D721Med (cell line): ENCODE data around the gene GLRA3.
A peak's percentile ranks its signal among the peaks of the same experiment; 100 is the strongest.

ENCODE experiments used
- DNase-seq: peaks from one replicate; pipeline ENCODE4 v3.0.0; 2011; ENCODE audit warnings: low spot score; ENCODE audit not compliant: insufficient read length
- FAIRE-seq: peaks from 2 replicates; lab custom pipeline; 2011; peaks lifted over from hg19 to GRCh38; lab: Jason Lieb, UNC
- CTCF ChIP-seq: IDR thresholded peaks from 2 replicates; pipeline ENCODE4 v1.5.1; 2012; ENCODE audit warnings: mild to moderate bottlenecking, control low read depth; ENCODE audit not compliant: insufficient read depth; ENCODE audit errors: missing control alignments

The GLRA3 gene

DNA sequence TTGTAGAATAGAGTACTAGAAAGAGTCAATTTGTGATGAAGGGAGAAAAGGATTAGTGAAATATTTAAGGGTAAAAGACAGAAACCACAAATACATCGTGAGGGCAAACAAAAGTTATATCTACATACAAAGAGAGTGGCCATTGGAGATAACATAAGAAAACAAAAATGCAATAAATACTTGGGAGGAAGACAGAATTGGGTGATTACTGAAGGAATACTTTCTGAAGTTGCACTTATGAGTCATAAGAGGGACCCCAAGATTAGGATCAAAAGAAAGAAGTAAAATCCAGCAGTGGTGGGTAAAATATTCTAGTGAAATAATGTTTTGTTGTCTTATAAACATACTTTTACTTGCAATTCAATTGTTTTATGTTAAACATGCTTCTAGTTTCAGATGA is 53.7 kb downstream of the GLRA3 start:
- DNase-seq (no peak), FAIRE-seq (no peak)
- TF ChIP-seq CTCF = no peak

DNA sequence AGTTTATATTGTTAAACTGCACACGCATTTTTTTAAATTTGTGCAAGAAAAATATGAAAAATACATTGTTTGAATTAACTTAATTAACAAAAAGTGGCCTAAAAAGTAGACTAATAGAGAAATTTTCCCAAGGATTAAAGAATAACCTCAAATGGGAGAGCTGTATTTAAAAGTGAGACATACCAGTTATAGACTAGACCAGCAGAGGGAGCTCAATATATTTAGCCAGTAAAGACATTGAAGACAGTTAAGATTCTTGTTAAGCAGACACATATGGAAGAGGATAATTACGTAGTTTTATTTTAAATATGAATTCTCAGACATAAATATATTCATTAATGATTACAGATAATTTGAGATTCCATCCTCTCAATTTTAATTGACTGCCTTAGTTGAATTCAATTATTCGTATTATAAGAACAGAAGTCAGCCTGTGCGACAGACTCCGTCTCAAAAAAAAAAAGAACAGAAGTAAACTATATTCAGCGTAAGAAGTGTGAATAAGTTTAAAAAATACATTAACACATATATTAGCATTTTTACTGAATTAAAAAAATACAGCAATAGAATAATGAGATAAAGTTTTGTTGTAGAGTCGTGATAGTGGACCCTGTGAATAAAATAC is 64.8 kb downstream of the GLRA3 start:
- FAIRE-seq (peak; percentile 32), DNase-seq (no peak)
- peak; percentile 66 for TF ChIP-seq CTCF

GRCh38 chr4:174763454-174764104 is 65.5 kb downstream of the GLRA3 start:
- no peak for TF ChIP-seq CTCF
- no peak for DNase-seq

GRCh38 chr4:174761451-174761850 is 67.6 kb downstream of the GLRA3 start:
- DNase-seq = no peak
- no peak for FAIRE-seq
- TF ChIP-seq CTCF = no peak

More at GRCh38 chr4:174763454-174764104, 65.5 kb downstream of the GLRA3 start:
- FAIRE-seq = no peak

DNA sequence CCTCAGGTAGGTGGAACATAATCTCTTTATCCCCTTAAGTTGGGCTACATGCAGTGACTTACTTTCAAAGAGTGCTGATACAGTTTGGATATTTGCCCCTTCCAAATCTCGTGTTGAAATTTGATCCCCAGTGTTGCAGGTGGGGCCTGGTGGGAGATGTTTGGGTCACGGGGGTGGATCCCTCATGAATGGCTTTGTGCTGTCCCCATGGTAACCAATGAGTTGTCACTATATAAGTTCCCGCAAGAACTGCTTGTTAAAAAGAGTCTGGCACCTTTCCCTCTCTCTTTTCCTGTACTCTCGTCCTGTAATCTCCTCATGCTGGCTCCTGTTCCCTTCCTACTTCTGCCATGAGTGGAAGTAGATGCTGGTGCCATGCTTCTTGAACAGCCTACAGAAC is 71.3 kb downstream of the GLRA3 start:
- TF ChIP-seq CTCF = no peak
- DNase-seq (no peak), FAIRE-seq (no peak)

GRCh38 chr4:174753021-174753420 is 76.0 kb downstream of the GLRA3 start:
- DNase-seq (no peak), FAIRE-seq (no peak)
- no peak for TF ChIP-seq CTCF

DNA sequence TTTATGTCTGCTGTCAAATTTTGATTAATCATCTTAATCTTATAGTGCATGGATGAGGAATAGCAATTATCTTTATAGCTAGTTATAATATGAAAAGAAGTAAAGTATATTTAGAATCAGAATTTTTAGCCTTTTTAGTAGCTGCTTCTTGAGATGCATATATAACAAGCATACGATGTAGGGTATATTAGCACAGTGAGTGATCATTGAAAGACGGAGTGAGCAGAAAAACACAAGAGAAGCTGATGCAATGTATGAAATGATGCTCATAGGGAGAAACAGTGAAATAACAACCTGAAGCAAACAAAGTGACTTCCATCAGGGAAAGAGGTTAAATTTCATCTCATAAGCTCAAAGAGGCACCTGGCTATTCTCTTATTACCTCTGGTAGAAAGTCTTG is 77.0 kb downstream of the GLRA3 start:
- no peak for DNase-seq
- FAIRE-seq = no peak
- no peak for TF ChIP-seq CTCF
